H1 (cell line): ENCODE results near the gene ZNF593. TPM values are rescaled to one million over a fixed set of nuclear protein-coding genes. Genes with fewer than 3 reads are reported as not detected.

Source experiments
- CTCF ChIA-PET: fragments of 300-600 bp; sonication (Branson Sonifier 250); formaldehyde crosslinking; loops from one replicate; lab custom pipeline; 2021; ENCODE audit not compliant: partially characterized antibody; lab: Charles Lee
- POLR2A ChIA-PET: fragments of 300-600 bp; sonication (Branson Sonifier 250); formaldehyde crosslinking; loops from one replicate; lab custom pipeline; 2021; ENCODE audit warnings: inconsistent platforms; ENCODE audit not compliant: partially characterized antibody; lab: Charles Lee
- DNase-seq, 2 experiments: peaks; one replicate each; pipeline versions ENCODE4 v3.0.0 to v3.0.0-alpha.2; 2010 to 2022; ENCODE audit warnings: low spot score in 2 of 2, low read depth in 1 of 2, mixed read lengths in 1 of 2
- FAIRE-seq: peaks from 2 replicates; lab custom pipeline; 2011; peaks lifted over from hg19 to GRCh38; lab: Jason Lieb, UNC
- H2AFZ ChIP-seq: 2 replicates; pipeline ENCODE4 v1.8.1; 2012; ENCODE audit warnings: low read length, inconsistent platforms
- H2AK5ac ChIP-seq: 2 replicates; pipeline ENCODE4 v1.6.1; 2013; ENCODE audit warnings: low read depth, low read length
- H2BK120ac ChIP-seq: replicated peaks from 2 replicates; pipeline ENCODE3; 2013; ENCODE audit warnings: low read depth, low read length, inconsistent platforms
- H2BK12ac ChIP-seq: 2 replicates; pipeline ENCODE4 v1.6.1; 2013; ENCODE audit warnings: low read depth, low read length
- H2BK15ac ChIP-seq: 2 replicates; pipeline ENCODE4 v1.6.1; 2013; ENCODE audit warnings: low read length
- H2BK20ac ChIP-seq: 2 replicates; pipeline ENCODE4 v1.6.1; 2013; ENCODE audit warnings: low read length
- H2BK5ac ChIP-seq: 2 replicates; pipeline ENCODE4 v1.6.1; 2013; ENCODE audit warnings: low read depth, low read length
- H3K14ac ChIP-seq: 2 replicates; pipeline ENCODE4 v1.6.1; 2013; ENCODE audit warnings: inconsistent platforms; ENCODE audit not compliant: insufficient read length
- H3K18ac ChIP-seq: 2 replicates; pipeline ENCODE4 v1.6.1; 2013; ENCODE audit warnings: low read length; ENCODE audit errors: extremely low read depth
- H3K23ac ChIP-seq: 2 replicates; pipeline ENCODE4 v1.6.1; 2013; ENCODE audit warnings: inconsistent platforms; ENCODE audit not compliant: insufficient read length
- H3K23me2 ChIP-seq: 2 replicates; pipeline ENCODE4 v1.6.1; 2013; ENCODE audit warnings: low read depth, low read length
- H3K27ac ChIP-seq: 2 replicates; pipeline ENCODE4 v1.6.1; 2011; ENCODE audit warnings: low read depth, low read length, inconsistent platforms
- H3K27me3 ChIP-seq, 4 experiments: replicated peaks in 1 of 4; 1 replicate in 1 of 4; 2 replicates in 3 of 4; pipeline versions ENCODE4 v1.6.1 to v1.8.1; 2011 to 2013; ENCODE audit warnings: low read length in 3 of 4, mild to moderate bottlenecking in 3 of 4, inconsistent platforms in 2 of 4, mixed read lengths in 2 of 4, moderate library complexity in 1 of 4; ENCODE audit not compliant: control insufficient read depth in 3 of 4, insufficient read depth in 3 of 4; ENCODE audit errors: extremely low read depth in 1 of 4
- H3K36me3 ChIP-seq, 4 experiments: 2 replicates each; pipeline versions ENCODE4 v1.6.1 to v1.8.1; 2011 to 2013; ENCODE audit warnings: mild to moderate bottlenecking in 4 of 4, low read length in 3 of 4, moderate library complexity in 2 of 4, control low read depth in 1 of 4, inconsistent platforms in 1 of 4; ENCODE audit not compliant: insufficient read depth in 4 of 4, control insufficient read depth in 2 of 4
- H3K4ac ChIP-seq: replicated peaks from 2 replicates; pipeline ENCODE3; 2013; ENCODE audit warnings: low read length, low read depth, mixed read lengths, inconsistent platforms; ENCODE audit not compliant: insufficient read length
- H3K4me1 ChIP-seq, 4 experiments: replicated peaks in 1 of 4; 1 replicate in 1 of 4; 2 replicates in 3 of 4; pipeline versions ENCODE4 v1.6.1 to v1.8.1; 2011 to 2013; ENCODE audit warnings: low read length in 3 of 4, inconsistent platforms in 2 of 4, mixed read lengths in 1 of 4; ENCODE audit not compliant: insufficient read depth in 4 of 4, control insufficient read depth in 3 of 4
- H3K4me2 ChIP-seq, 2 experiments: 2 replicates each; pipeline versions ENCODE4 v1.6.1 to v1.8.1; 2011 to 2013; ENCODE audit warnings: low read depth in 2 of 2, low read length in 2 of 2, control low read depth in 1 of 2, inconsistent platforms in 1 of 2, mild to moderate bottlenecking in 1 of 2; ENCODE audit not compliant: insufficient read depth in 1 of 2
- H3K4me3 ChIP-seq, 4 experiments: fragments of 200-600, 300-600 bp in 1 of 4; sonication (generic), shearing (Covaris generic), sonication (Bioruptor Twin) in 1 of 4; 2 replicates each; pipeline versions ENCODE4 v1.5.1 to v1.8.1; 2011 to 2016; ENCODE audit warnings: low read length in 4 of 4, low read depth in 3 of 4, control low read depth in 2 of 4, inconsistent platforms in 2 of 4, mild to moderate bottlenecking in 2 of 4, mixed read lengths in 1 of 4, moderate library complexity in 1 of 4; ENCODE audit not compliant: insufficient read depth in 2 of 4; ENCODE audit errors: extremely low read depth in 1 of 4
- H3K56ac ChIP-seq: replicated peaks from 2 replicates; pipeline ENCODE3; 2013; ENCODE audit warnings: low read depth, mild to moderate bottlenecking, mixed read lengths, low read length, inconsistent platforms; ENCODE audit not compliant: insufficient read length
- H3K79me1 ChIP-seq: 2 replicates; pipeline ENCODE4 v1.6.1; 2013; ENCODE audit warnings: low read depth, low read length, control low read depth
- H3K79me2 ChIP-seq, 2 experiments: 2 replicates each; pipeline versions ENCODE4 v1.6.1 to v1.8.1; 2012 to 2013; ENCODE audit warnings: low read length in 2 of 2, mild to moderate bottlenecking in 2 of 2, inconsistent platforms in 1 of 2; ENCODE audit not compliant: insufficient read depth in 2 of 2, control insufficient read depth in 1 of 2
- H3K9ac ChIP-seq, 4 experiments: replicated peaks in 1 of 4; 1 replicate in 1 of 4; 2 replicates in 3 of 4; pipeline versions ENCODE4 v1.6.1 to v1.8.1; 2011 to 2013; ENCODE audit warnings: low read depth in 3 of 4, low read length in 3 of 4, control low read depth in 2 of 4, mild to moderate bottlenecking in 2 of 4, moderate library complexity in 2 of 4, inconsistent platforms in 1 of 4; ENCODE audit errors: extremely low read depth in 1 of 4
- H3K9me3 ChIP-seq, 2 experiments: 2 replicates each; pipeline versions ENCODE4 v1.6.1 to v1.8.1; 2012 to 2013; ENCODE audit warnings: mild to moderate bottlenecking in 2 of 2, moderate library complexity in 2 of 2, control low read depth in 1 of 2, inconsistent platforms in 1 of 2, low read depth in 1 of 2, low read length in 1 of 2, mixed read lengths in 1 of 2; ENCODE audit not compliant: insufficient read depth in 2 of 2
- H4K20me1 ChIP-seq, 2 experiments: replicated peaks in 1 of 2; 2 replicates each; pipeline versions ENCODE3 to v1.8.1; 2011 to 2013; ENCODE audit warnings: inconsistent platforms in 2 of 2, low read length in 2 of 2, mild to moderate bottlenecking in 1 of 2; ENCODE audit not compliant: insufficient read depth in 2 of 2, control insufficient read depth in 1 of 2
- H4K5ac ChIP-seq: 2 replicates; pipeline ENCODE4 v1.6.1; 2013; ENCODE audit warnings: low read length, low read depth, mixed read lengths, inconsistent platforms; ENCODE audit not compliant: insufficient read length
- H4K8ac ChIP-seq: 2 replicates; pipeline ENCODE4 v1.8.0; 2013; ENCODE audit warnings: mild to moderate bottlenecking, moderate library complexity, low read length, inconsistent platforms; ENCODE audit not compliant: insufficient read depth; ENCODE audit errors: extremely low read depth
- H4K91ac ChIP-seq: replicated peaks from 2 replicates; pipeline ENCODE3; 2013; ENCODE audit warnings: low read length, mixed read lengths, inconsistent platforms; ENCODE audit not compliant: insufficient read length
- NANOG ChIP-seq: IDR thresholded peaks from 2 replicates; pipeline ENCODE4 v1.6.1; 2011; ENCODE audit warnings: low read length, low read depth, mild to moderate bottlenecking, inconsistent platforms; ENCODE audit not compliant: insufficient read depth, poor library complexity, severe bottlenecking
- WGBS, 2 experiments: shearing (Covaris generic) in 1 of 2; methylation state at CpG; one replicate each; pipeline versions ENCODE4 v1.1.6 to v1.1.7; 2013 to 2015; ENCODE audit warnings: low lambda C conversion rate in 2 of 2, mixed read lengths in 2 of 2, inconsistent platforms in 1 of 2, low coverage in 1 of 2, missing lambda C conversion rate in 1 of 2; ENCODE audit not compliant: insufficient replicate concordance in 2 of 2, insufficient coverage in 1 of 2, insufficient read length in 1 of 2; ENCODE audit errors: extremely low coverage in 1 of 2, missing lambda C conversion rate in 1 of 2; 5-methylcytosine and 5-hydroxymethylcytosine counted together
- polyA plus RNA-seq, 7 experiments: library from polyadenylated mRNA; depleted of rRNA in 3 of 7; stranded (reverse) in 5 of 7; unstranded in 2 of 7; fragments of >200 nt in 5 of 7; fragments of 200-250 nt in 2 of 7; gene quantifications; 1 replicate in 5 of 7; 2 replicates in 1 of 7; 4 replicates in 1 of 7; pipeline versions ENCODE4 v1.2.1 to v1.2.3, GENCODE V29; 2011 to 2013; ENCODE audit warnings: missing spikeins in 2 of 7, mixed read lengths in 2 of 7
- total RNA-seq: library from RNA; stranded (reverse); fragmentation: NEBNext Ultra II Directional; extraction: Animal tissue kit (Norgen Biotek cat#: 25700); gene quantifications from 2 replicates; pipeline ENCODE4 v1.2.1, GENCODE V29; 2021

ZNF593 gene
- total and polyA plus RNA-seq, 2 of the 8 experiments (the other 6 are each of a cell fraction or from before 2014, with no cell fraction given): 38.2 to 68.0 TPM

DNA sequence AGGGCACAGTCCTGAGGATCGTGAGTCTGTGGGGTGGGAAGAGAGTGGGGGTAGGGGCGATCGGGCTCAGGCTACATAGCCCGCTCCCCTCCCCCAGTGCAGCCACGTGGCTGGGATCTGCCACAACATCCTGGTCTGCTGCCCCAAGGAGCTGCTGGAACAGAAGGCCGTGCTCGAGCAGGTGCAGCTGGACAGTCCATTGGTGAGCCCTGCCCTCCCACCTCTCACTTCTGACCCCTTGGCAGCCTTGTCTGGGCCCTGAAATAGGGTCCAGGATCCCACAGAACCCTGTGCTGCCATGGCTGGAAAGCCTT, 12.6 kb downstream of the ZNF593 start:
- DNase-seq (no peak), FAIRE-seq (no peak)
- H2BK15ac ChIP-seq: no peak overlapping the region
- H3K14ac ChIP-seq: no peak overlapping the region
- no peaks in the 10 kb centered on the region for H3K79me2 ChIP-seq
- no peak overlapping the region for H4K5ac ChIP-seq
- H3K36me3 ChIP-seq: peaks cover 0 to 4% (median 3%) of the 10 kb centered on the region in 4 experiments; a peak in 4 of 8 replicates
- H2AK5ac ChIP-seq: no peak overlapping the region
- H3K23me2 ChIP-seq: peaks cover 2% of the 10 kb centered on the region; the same call in 1 of the 2 replicates
- no peaks in the 10 kb centered on the region; the same call in 1 of the 2 replicates for H3K79me1 ChIP-seq
- no peak overlapping the region for H3K4me3 ChIP-seq
- H3K4me1 ChIP-seq: no peaks in the 10 kb centered on the region; a peak in 1 of 7 replicates
- ChIA-PET POLR2A (interaction anchor here (0.9 kb wide), 1 partner anchor 93 kb away, joined by 3 read pairs; no protein-coding TSS in a partner anchor), CTCF (interaction anchor here (2.7 to 12.6 kb wide), 2 partner anchors 8 to 51 kb away, joined by 7 to 159 read pairs; partner anchors contain the start of genes C1orf232, CEP85, CNKSR1 and ZNF593)
- no peak overlapping the region for H3K9ac ChIP-seq
- H3K27me3 ChIP-seq: no peaks in the 10 kb centered on the region
- no peak overlapping the region for H2BK120ac ChIP-seq
- no peaks in the 10 kb centered on the region for H3K9me3 ChIP-seq
- no peak overlapping the region for H4K91ac ChIP-seq
- H3K4ac ChIP-seq: no peak overlapping the region
- H4K8ac ChIP-seq: no peak overlapping the region
- H3K23ac ChIP-seq: no peak overlapping the region
- H2BK12ac ChIP-seq: no peak overlapping the region
- no peak overlapping the region for H2AFZ ChIP-seq
- no peak overlapping the region for H3K56ac ChIP-seq
- no peak overlapping the region for H2BK20ac ChIP-seq
- H3K18ac ChIP-seq: no peak overlapping the region
- peaks cover 0 to 2% of the 10 kb centered on the region in 2 experiments for H4K20me1 ChIP-seq
- no peak overlapping the region for H2BK5ac ChIP-seq
- 90% methylated on average over 5 of the region's 7 CpGs; no CpG with 5 or more reads in 1 of the 2 experiments for WGBS, 2 experiments
- H3K4me2 ChIP-seq: no peak overlapping the region
- H3K27ac ChIP-seq: no peak overlapping the region
- TF ChIP-seq NANOG: no peak
